HEK293 (cell line): ENCODE measurements around the gene ZNF618.

Experiments used
- MZF1 ChIP-seq: fragments of 450-650 bp; formaldehyde crosslinking; IDR thresholded peaks from 2 replicates; pipeline ENCODE4 v1.5.1; 2017; ENCODE audit warnings: missing biosample characterization, missing genetic modification characterization, borderline replicate concordance
- ZNF274 ChIP-seq, 2 experiments: fragments of 200-500 bp in 1 of 2; fragments of 450-650 bp in 1 of 2; sonication (Bioruptor generic) in 1 of 2; formaldehyde crosslinking in 1 of 2; IDR thresholded peaks; 2 replicates each; pipeline versions ENCODE4 v1.5.1 to v1.6.1; 2014 to 2016; ENCODE audit warnings: borderline replicate concordance in 1 of 2, inconsistent platforms in 1 of 2, low read length in 1 of 2, missing biosample characterization in 1 of 2, missing genetic modification characterization in 1 of 2

GRCh38 chr9:114012126-114012525 is 136.0 kb downstream of the ZNF618 start:
- no peak for TF ChIP-seq ZNF274 (IDR thresholded peaks at IDR 0.05; ENCODE audit: low read length)
- no peak for TF ChIP-seq ZNF274 (tag by site-specific recombination; IDR thresholded peaks at IDR 0.05; ENCODE audit: borderline replicate concordance)
- TF ChIP-seq MZF1, result no peak
